Loucy (cell line): Measurements from ENCODE around the gene DOCK10.

Experiments
- H2AFZ ChIP-seq: fragments of 200-600 bp; sonication (generic); 2 replicates; pipeline ENCODE4 v1.6.0; 2016; ENCODE audit warnings: antibody characterized with exemption, mild to moderate bottlenecking, low read length, moderate library complexity
- H3F3A ChIP-seq: fragments of 200-600 bp; 2 replicates; pipeline ENCODE4 v1.6.0; 2016; ENCODE audit warnings: antibody characterized with exemption, low read depth, mild to moderate bottlenecking
- H3K27me3 ChIP-seq: fragments of 200-600 bp; sonication (generic); 2 replicates; pipeline ENCODE4 v1.6.1; 2014; ENCODE audit warnings: low read length, mild to moderate bottlenecking; ENCODE audit not compliant: insufficient read depth, poor library complexity, severe bottlenecking
- H3K36me3 ChIP-seq: fragments of 200-600 bp; sonication (generic); 2 replicates; pipeline ENCODE4 v1.6.1; 2016; ENCODE audit warnings: low read length; ENCODE audit not compliant: insufficient read depth
- H3K4me1 ChIP-seq: fragments of 200-600 bp; sonication (generic); 2 replicates; pipeline ENCODE4 v1.5.1; 2014; ENCODE audit warnings: low read length, mild to moderate bottlenecking; ENCODE audit not compliant: insufficient read depth, poor library complexity, severe bottlenecking
- H3K4me2 ChIP-seq: fragments of 200-600 bp; sonication (generic); 2 replicates; pipeline ENCODE4 v1.6.0; 2014; ENCODE audit warnings: antibody characterized with exemption, low read length, low read depth, mild to moderate bottlenecking; ENCODE audit not compliant: poor library complexity, severe bottlenecking
- H3K4me3 ChIP-seq: fragments of 200-600 bp; sonication (generic); 2 replicates; pipeline ENCODE4 v1.5.1; 2014; ENCODE audit warnings: low read length, mild to moderate bottlenecking, mixed read lengths; ENCODE audit not compliant: poor library complexity, severe bottlenecking
- H3K79me2 ChIP-seq: fragments of 200-600 bp; sonication (generic); 2 replicates; pipeline ENCODE4 v1.6.1; 2014; ENCODE audit warnings: low read length; ENCODE audit not compliant: insufficient read depth
- H3K9ac ChIP-seq: fragments of 200-600 bp; sonication (generic); 2 replicates; pipeline ENCODE4 v1.6.0; 2014; ENCODE audit warnings: mild to moderate bottlenecking, low read depth, low read length, moderate library complexity; ENCODE audit not compliant: poor library complexity, severe bottlenecking
- H3K9me2 ChIP-seq: fragments of 200-600 bp; sonication (generic); replicated peaks from 2 replicates; pipeline ENCODE4 v1.6.1; 2016; ENCODE audit warnings: low read depth, low read length, mixed read lengths
- H3K9me3 ChIP-seq: fragments of 200-600 bp; sonication (generic); 2 replicates; pipeline ENCODE4 v1.6.1; 2014; ENCODE audit warnings: mild to moderate bottlenecking, antibody characterized with exemption, low read length, low read depth; ENCODE audit not compliant: insufficient read depth
- H4K20me1 ChIP-seq: fragments of 200-600 bp; sonication (generic); 2 replicates; pipeline ENCODE4 v1.6.0; 2014; ENCODE audit warnings: antibody characterized with exemption, low read length, mild to moderate bottlenecking; ENCODE audit not compliant: insufficient read depth, poor library complexity, severe bottlenecking
- EZH2phosphoT487 ChIP-seq: fragments of 200-600 bp; IDR thresholded peaks from 2 replicates; pipeline ENCODE4 v1.6.1; 2018; ENCODE audit warnings: antibody characterized with exemption, mild to moderate bottlenecking, moderate library complexity, borderline replicate concordance
- TF ChIP-seq, protein P1 (sequence below): fragments of 200-600 bp; sonication (generic); conservative IDR thresholded peaks from 2 replicates; pipeline ENCODE4 v1.5.1; 2014; ENCODE audit warnings: mild to moderate bottlenecking, antibody characterized with exemption, low read length

DOCK10 gene

GRCh38 chr2:224930124-224930523, 112.1 kb downstream of the DOCK10 start:
- TF ChIP-seq, protein P1, sequence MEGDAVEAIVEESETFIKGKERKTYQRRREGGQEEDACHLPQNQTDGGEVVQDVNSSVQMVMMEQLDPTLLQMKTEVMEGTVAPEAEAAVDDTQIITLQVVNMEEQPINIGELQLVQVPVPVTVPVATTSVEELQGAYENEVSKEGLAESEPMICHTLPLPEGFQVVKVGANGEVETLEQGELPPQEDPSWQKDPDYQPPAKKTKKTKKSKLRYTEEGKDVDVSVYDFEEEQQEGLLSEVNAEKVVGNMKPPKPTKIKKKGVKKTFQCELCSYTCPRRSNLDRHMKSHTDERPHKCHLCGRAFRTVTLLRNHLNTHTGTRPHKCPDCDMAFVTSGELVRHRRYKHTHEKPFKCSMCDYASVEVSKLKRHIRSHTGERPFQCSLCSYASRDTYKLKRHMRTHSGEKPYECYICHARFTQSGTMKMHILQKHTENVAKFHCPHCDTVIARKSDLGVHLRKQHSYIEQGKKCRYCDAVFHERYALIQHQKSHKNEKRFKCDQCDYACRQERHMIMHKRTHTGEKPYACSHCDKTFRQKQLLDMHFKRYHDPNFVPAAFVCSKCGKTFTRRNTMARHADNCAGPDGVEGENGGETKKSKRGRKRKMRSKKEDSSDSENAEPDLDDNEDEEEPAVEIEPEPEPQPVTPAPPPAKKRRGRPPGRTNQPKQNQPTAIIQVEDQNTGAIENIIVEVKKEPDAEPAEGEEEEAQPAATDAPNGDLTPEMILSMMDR = no peak
- TF ChIP-seq EZH2phosphoT487 = no peak
- no peaks in the 10 kb centered on the region for H3K9me2 ChIP-seq
- peak overlapping the region; percentile 66 for H3K9ac ChIP-seq
- no peaks in the 10 kb centered on the region for H4K20me1 ChIP-seq
- H3K36me3 ChIP-seq = peaks cover 56% of the 10 kb centered on the region; the same call in 1 of the 2 replicates
- H2AFZ ChIP-seq = no peak overlapping the region
- H3K9me3 ChIP-seq = no peaks in the 10 kb centered on the region
- H3F3A ChIP-seq = peaks cover 4% of the 10 kb centered on the region; the same call in 1 of the 2 replicates
- peaks cover 48% of the 10 kb centered on the region for H3K79me2 ChIP-seq
- no peaks in the 10 kb centered on the region for H3K27me3 ChIP-seq
- H3K4me2 ChIP-seq = peak overlapping the region; percentile 72
- H3K4me3 ChIP-seq = peak overlapping the region; percentile 57
- H3K4me1 ChIP-seq = peaks cover 83% of the 10 kb centered on the region

GRCh38 chr2:224929512-224929911, 112.8 kb downstream of the DOCK10 start:
- H3K9ac ChIP-seq = peak overlapping the region; percentile 66
- peak overlapping the region; percentile 72 for H3K4me2 ChIP-seq
- H3K27me3 ChIP-seq = no peaks in the 10 kb centered on the region
- no peak for TF ChIP-seq EZH2phosphoT487
- TF ChIP-seq, protein P1 = no peak
- peaks cover 62% of the 10 kb centered on the region; the same call in 1 of the 2 replicates for H3K36me3 ChIP-seq
- H3K9me2 ChIP-seq = no peaks in the 10 kb centered on the region
- no peak overlapping the region for H2AFZ ChIP-seq
- peak overlapping the region; percentile 57 for H3K4me3 ChIP-seq
- no peaks in the 10 kb centered on the region for H3K9me3 ChIP-seq
- H3K4me1 ChIP-seq = peaks cover 87% of the 10 kb centered on the region
- peaks cover 42% of the 10 kb centered on the region for H3K79me2 ChIP-seq
- peaks cover 4% of the 10 kb centered on the region; the same call in 1 of the 2 replicates for H3F3A ChIP-seq
- no peaks in the 10 kb centered on the region for H4K20me1 ChIP-seq

DNA sequence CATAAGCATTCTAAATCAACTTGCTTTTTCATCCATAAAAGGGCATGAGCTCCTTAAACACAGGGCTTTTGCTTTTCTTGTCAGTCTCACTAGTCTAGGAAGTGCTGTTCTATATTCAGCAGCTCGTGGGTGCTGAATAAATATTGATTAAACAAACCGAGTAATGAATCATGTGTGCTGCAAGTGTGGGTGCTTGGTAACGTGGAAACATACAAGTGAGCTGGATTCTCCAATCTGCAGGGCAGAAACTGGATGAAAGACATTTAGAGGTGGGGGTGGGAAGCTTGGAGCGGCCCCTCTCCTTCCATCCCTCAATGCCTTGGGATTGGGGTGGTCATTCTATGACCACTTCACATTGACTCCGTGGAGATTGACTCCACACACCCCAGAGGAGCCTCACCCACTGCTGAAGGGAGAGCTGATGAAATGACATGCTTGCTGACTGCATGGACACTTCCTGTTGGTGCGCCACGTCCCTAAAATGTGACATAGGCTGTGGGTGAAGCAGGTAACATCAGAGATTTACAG, 114.6 kb downstream of the DOCK10 start:
- no peak overlapping the region for H3K4me3 ChIP-seq
- no peaks in the 10 kb centered on the region for H3K9me3 ChIP-seq
- no peak overlapping the region for H3K9ac ChIP-seq
- peaks cover 63% of the 10 kb centered on the region; the same call in 1 of the 2 replicates for H3K36me3 ChIP-seq
- H3K4me1 ChIP-seq = peaks cover 79% of the 10 kb centered on the region
- peaks cover 9% of the 10 kb centered on the region for H4K20me1 ChIP-seq
- no peaks in the 10 kb centered on the region for H3K9me2 ChIP-seq
- TF ChIP-seq, protein P1 = no peak
- TF ChIP-seq EZH2phosphoT487 = no peak
- no peak overlapping the region for H3K4me2 ChIP-seq
- peaks cover 29% of the 10 kb centered on the region for H3K79me2 ChIP-seq
- H3K27me3 ChIP-seq = no peaks in the 10 kb centered on the region
- H2AFZ ChIP-seq = no peak overlapping the region
- no peaks in the 10 kb centered on the region for H3F3A ChIP-seq
